Neural progenitor cell (in vitro differentiated cells): ENCODE measurements around the gene NR1H2.

Experiments
- EZH2 ChIP-seq: fragments of 200-600 bp; sonication (generic); IDR thresholded peaks from 2 replicates; pipeline ENCODE4 v1.6.1; 2017; ENCODE audit warnings: antibody characterized with exemption, mild to moderate bottlenecking, moderate library complexity
- TF ChIP-seq, protein P1 (sequence below): fragments of 200-600 bp; sonication (generic); IDR thresholded peaks from 2 replicates; pipeline ENCODE4 v1.5.1; 2017; ENCODE audit warnings: antibody characterized with exemption, mild to moderate bottlenecking

DNA sequence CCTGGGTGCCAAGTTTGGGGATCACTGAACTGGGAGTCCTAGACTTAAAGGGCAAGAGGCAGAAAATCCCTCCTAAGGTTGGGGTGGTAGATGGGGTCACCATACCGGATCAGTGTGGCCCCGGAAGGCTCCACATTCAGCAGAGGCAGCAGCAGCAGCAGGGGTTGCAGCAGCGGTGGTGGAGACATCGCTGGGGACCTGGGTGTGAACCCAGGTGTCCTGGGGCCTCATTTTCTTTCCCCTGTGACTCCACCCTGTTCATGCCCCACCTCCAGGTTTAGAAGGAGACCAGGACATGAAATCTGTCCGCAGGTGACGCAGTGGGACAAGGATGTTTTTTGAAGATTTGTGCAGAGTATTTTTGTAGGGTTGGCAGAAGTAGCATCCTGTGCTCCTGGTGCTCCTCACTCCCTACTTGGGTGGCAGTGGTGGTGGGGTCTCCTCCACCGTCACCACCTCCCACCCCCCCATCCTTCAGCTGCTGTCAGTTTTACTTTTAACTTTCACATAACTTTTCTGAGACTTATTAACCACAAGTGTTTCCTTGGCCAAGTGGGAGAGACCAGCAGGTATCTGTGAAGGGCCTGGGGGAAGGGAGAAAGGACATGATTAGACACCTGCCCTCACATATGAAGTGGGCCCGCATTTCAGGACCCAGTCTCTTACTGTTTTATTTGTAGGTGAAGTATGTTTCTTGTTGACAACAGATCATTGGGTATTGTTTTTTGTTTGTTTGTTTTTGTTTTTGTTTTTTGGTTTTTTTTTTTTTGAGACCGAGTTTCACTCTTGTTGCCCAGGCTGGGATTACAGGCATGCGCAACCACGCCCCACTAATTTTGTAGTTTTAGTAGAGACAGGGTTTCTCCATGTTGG lies 10.6 kb upstream of the NR1H2 start, which contains the start of gene NAPSA:
- TF ChIP-seq, protein P1, sequence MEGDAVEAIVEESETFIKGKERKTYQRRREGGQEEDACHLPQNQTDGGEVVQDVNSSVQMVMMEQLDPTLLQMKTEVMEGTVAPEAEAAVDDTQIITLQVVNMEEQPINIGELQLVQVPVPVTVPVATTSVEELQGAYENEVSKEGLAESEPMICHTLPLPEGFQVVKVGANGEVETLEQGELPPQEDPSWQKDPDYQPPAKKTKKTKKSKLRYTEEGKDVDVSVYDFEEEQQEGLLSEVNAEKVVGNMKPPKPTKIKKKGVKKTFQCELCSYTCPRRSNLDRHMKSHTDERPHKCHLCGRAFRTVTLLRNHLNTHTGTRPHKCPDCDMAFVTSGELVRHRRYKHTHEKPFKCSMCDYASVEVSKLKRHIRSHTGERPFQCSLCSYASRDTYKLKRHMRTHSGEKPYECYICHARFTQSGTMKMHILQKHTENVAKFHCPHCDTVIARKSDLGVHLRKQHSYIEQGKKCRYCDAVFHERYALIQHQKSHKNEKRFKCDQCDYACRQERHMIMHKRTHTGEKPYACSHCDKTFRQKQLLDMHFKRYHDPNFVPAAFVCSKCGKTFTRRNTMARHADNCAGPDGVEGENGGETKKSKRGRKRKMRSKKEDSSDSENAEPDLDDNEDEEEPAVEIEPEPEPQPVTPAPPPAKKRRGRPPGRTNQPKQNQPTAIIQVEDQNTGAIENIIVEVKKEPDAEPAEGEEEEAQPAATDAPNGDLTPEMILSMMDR, result no peak
- TF ChIP-seq EZH2, result no peak
